OCI-LY1 (cell line): Measurements from ENCODE around the gene PUSL1.

ENCODE experiments used
- H2AFZ ChIP-seq: fragments of 200-600 bp; sonication (generic), shearing (Covaris generic); 2 replicates; pipeline ENCODE4 v1.6.0; 2014; ENCODE audit warnings: antibody characterized with exemption, mild to moderate bottlenecking, low read length
- H3F3A ChIP-seq: fragments of 200-600 bp; sonication (generic), shearing (Covaris generic); 2 replicates; pipeline ENCODE4 v1.6.0; 2014; ENCODE audit warnings: mild to moderate bottlenecking, antibody characterized with exemption, low read length, moderate library complexity; ENCODE audit not compliant: insufficient read depth
- H3K27ac ChIP-seq: fragments of 200-600 bp; sonication (generic); 2 replicates; pipeline ENCODE4 v1.5.1; 2014; ENCODE audit warnings: low read length, mixed run types, mild to moderate bottlenecking, low read depth; ENCODE audit not compliant: poor library complexity, severe bottlenecking
- H3K27me3 ChIP-seq: fragments of 200-600 bp; sonication (generic); 2 replicates; pipeline ENCODE4 v1.6.0; 2014; ENCODE audit warnings: antibody characterized with exemption, mild to moderate bottlenecking, low read length, moderate library complexity; ENCODE audit not compliant: insufficient read depth
- H3K36me3 ChIP-seq: fragments of 200-600 bp; sonication (generic); 2 replicates; pipeline ENCODE4 v1.6.1; 2014; ENCODE audit warnings: mild to moderate bottlenecking, antibody characterized with exemption, low read length, moderate library complexity, mixed read lengths; ENCODE audit not compliant: insufficient read depth
- H3K4me1 ChIP-seq: fragments of 200-600 bp; sonication (generic); 2 replicates; pipeline ENCODE4 v1.5.1; 2014; ENCODE audit warnings: mild to moderate bottlenecking, low read length, moderate library complexity; ENCODE audit not compliant: insufficient read depth, severe bottlenecking
- H3K4me2 ChIP-seq: fragments of 200-600 bp; sonication (generic), shearing (Covaris generic); 2 replicates; pipeline ENCODE4 v1.6.1; 2014; ENCODE audit warnings: low read length
- H3K4me3 ChIP-seq: fragments of 200-600 bp; sonication (generic); 2 replicates; pipeline ENCODE4 v1.5.1; 2014; ENCODE audit warnings: low read length, low read depth, mild to moderate bottlenecking, mixed read lengths; ENCODE audit not compliant: poor library complexity, severe bottlenecking
- H3K79me2 ChIP-seq: fragments of 200-600 bp; shearing (Covaris generic); 2 replicates; pipeline ENCODE4 v1.6.1; 2016; ENCODE audit warnings: mixed run types, low read length, mixed read lengths; ENCODE audit not compliant: insufficient read depth
- H3K9ac ChIP-seq: fragments of 200-600 bp; sonication (generic), shearing (Covaris generic); 2 replicates; pipeline ENCODE4 v1.6.1; 2014; ENCODE audit warnings: mild to moderate bottlenecking, low read length, mixed read lengths
- H3K9me2 ChIP-seq: fragments of 200-600 bp; sonication (generic), shearing (Covaris generic); 2 replicates; pipeline ENCODE4 v1.6.1; 2014; ENCODE audit warnings: low read depth, mild to moderate bottlenecking, low read length, mixed read lengths
- H3K9me3 ChIP-seq: fragments of 200-600 bp; shearing (Covaris generic); 2 replicates; pipeline ENCODE4 v1.6.1; 2014; ENCODE audit warnings: low read length, mixed read lengths
- H4K20me1 ChIP-seq: fragments of 200-600 bp; sonication (generic), shearing (Covaris generic); 2 replicates; pipeline ENCODE4 v1.6.0; 2016; ENCODE audit warnings: mild to moderate bottlenecking, low read length; ENCODE audit not compliant: insufficient read depth
- EZH2 ChIP-seq: fragments of 200-600 bp; sonication (generic), shearing (Covaris generic); IDR thresholded peaks from 2 replicates; pipeline ENCODE4 v1.8.0; 2017; ENCODE audit warnings: borderline replicate concordance, mixed run types, mild to moderate bottlenecking, antibody characterized with exemption, low read length, moderate library complexity, mixed read lengths
- TF ChIP-seq, protein P1 (sequence below): fragments of 200-600 bp; sonication (generic), shearing (Covaris generic); IDR thresholded peaks from 2 replicates; pipeline ENCODE4 v1.5.1; 2017; ENCODE audit warnings: mild to moderate bottlenecking, antibody characterized with exemption, low read length, moderate library complexity, mixed read lengths

The PUSL1 gene

DNA sequence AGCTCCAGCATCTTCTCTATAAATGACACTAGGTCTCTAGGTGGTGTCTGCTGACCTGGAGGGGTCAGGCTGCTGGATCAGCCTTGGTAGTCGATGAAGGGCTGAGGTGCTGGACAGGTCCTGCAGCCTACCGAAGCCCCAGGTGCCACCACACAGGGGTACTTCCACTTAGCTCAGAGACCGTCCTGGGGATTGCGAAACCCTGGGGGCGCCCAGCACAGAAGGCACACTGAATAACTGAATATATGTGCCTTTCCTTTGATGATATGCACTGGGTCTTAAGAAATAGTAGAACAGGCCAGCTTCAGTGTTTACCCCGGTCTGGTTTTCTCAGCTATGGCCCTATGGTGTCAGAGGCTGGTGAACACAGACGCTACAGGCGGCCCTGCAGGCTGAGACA lies 45.6 kb upstream of the PUSL1 start:
- no peaks in the 10 kb centered on the region for H3K79me2 ChIP-seq
- H3K9ac ChIP-seq = no peak overlapping the region
- H3K27ac ChIP-seq = no peak overlapping the region
- peaks cover 14% of the 10 kb centered on the region for H3K4me1 ChIP-seq
- peaks cover 59% of the 10 kb centered on the region for H3K36me3 ChIP-seq
- no peaks in the 10 kb centered on the region for H3K27me3 ChIP-seq
- H3K4me2 ChIP-seq = no peak overlapping the region
- TF ChIP-seq, protein P1, sequence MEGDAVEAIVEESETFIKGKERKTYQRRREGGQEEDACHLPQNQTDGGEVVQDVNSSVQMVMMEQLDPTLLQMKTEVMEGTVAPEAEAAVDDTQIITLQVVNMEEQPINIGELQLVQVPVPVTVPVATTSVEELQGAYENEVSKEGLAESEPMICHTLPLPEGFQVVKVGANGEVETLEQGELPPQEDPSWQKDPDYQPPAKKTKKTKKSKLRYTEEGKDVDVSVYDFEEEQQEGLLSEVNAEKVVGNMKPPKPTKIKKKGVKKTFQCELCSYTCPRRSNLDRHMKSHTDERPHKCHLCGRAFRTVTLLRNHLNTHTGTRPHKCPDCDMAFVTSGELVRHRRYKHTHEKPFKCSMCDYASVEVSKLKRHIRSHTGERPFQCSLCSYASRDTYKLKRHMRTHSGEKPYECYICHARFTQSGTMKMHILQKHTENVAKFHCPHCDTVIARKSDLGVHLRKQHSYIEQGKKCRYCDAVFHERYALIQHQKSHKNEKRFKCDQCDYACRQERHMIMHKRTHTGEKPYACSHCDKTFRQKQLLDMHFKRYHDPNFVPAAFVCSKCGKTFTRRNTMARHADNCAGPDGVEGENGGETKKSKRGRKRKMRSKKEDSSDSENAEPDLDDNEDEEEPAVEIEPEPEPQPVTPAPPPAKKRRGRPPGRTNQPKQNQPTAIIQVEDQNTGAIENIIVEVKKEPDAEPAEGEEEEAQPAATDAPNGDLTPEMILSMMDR = no peak
- no peak for TF ChIP-seq EZH2
- H2AFZ ChIP-seq = no peak overlapping the region
- no peaks in the 10 kb centered on the region for H3K9me3 ChIP-seq
- H3K4me3 ChIP-seq = no peak overlapping the region
- H3F3A ChIP-seq = no peaks in the 10 kb centered on the region
- H3K9me2 ChIP-seq = no peaks in the 10 kb centered on the region
- H4K20me1 ChIP-seq = no peaks in the 10 kb centered on the region

DNA sequence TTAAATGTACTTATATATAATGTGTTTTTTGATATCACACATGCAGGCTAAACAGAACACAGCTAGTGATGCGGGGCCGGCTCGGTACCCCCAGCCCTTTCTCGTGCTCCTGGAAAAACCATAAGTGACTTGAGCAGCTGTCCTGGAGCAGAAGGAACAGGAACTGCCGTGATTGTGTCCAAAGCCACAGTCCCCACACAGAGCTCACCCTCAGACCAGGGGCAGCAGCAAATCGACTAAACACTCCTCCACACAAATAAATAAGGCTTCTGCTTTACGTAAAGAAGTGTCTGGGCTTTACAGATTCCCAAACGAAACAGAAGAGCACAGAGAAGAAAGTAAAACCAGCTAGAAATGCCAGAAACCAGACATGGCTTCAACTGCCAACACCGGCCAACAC lies 44.4 kb upstream of the PUSL1 start:
- Histone ChIP-seq H3K4me1 (peaks cover 14% of the 10 kb centered on the region), H3K27me3 (no peaks in the 10 kb centered on the region), H3K4me3 (no peak overlapping the region), H2AFZ (no peak overlapping the region), H3K9me3 (no peaks in the 10 kb centered on the region), H3K9me2 (no peaks in the 10 kb centered on the region), H3K9ac (no peak overlapping the region), H4K20me1 (no peaks in the 10 kb centered on the region), H3K36me3 (peaks cover 68% of the 10 kb centered on the region), H3F3A (no peaks in the 10 kb centered on the region), H3K4me2 (no peak overlapping the region), H3K27ac (no peak overlapping the region), H3K79me2 (no peaks in the 10 kb centered on the region)
- TF ChIP-seq EZH2 = no peak
- TF ChIP-seq, protein P1 = no peak

DNA sequence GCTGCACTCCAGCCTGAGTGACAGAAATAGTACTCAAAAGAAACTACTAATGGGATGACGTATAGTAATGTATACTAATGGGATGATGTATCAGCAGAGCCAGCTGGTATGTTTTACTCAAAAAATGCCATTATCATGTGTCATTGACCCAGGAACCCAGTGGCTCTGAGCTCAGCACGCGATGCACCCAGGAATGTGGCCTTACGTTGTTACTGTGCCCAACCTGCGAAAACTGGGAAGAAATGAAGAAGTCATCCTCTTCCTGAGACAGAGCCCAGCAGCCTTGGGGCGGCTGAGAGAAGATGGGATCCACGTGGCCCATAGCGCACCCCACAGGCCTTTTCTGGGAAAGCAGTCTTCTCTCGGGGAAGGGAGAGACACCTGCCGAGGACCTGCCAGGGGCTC lies 43.5 kb upstream of the PUSL1 start:
- no peak overlapping the region for H3K9ac ChIP-seq
- peaks cover 60% of the 10 kb centered on the region for H3K36me3 ChIP-seq
- H3K79me2 ChIP-seq = peaks cover 5% of the 10 kb centered on the region; the same call in 1 of the 2 replicates
- H3K27ac ChIP-seq = no peak overlapping the region
- H3F3A ChIP-seq = no peaks in the 10 kb centered on the region
- H3K4me3 ChIP-seq = no peak overlapping the region
- no peaks in the 10 kb centered on the region for H3K9me3 ChIP-seq
- no peak for TF ChIP-seq EZH2
- TF ChIP-seq, protein P1 = peak; percentile 24; the same call in 1 of the 2 replicates
- H3K9me2 ChIP-seq = no peaks in the 10 kb centered on the region
- H2AFZ ChIP-seq = no peak overlapping the region
- no peaks in the 10 kb centered on the region for H3K27me3 ChIP-seq
- no peaks in the 10 kb centered on the region for H4K20me1 ChIP-seq
- peaks cover 14% of the 10 kb centered on the region for H3K4me1 ChIP-seq
- H3K4me2 ChIP-seq = no peak overlapping the region
